HG02973 (cell line): ENCODE results near the gene OR13J1.
"Not testable (repeated sequence)": the region's sequence is repeated elsewhere in the genome, so short reads cannot be mapped to it uniquely, and the experiment has no call there.

Source experiments
- ATAC-seq: cut with Tn5 transposase; IDR thresholded peaks from one replicate; pipeline ENCODE4 v1.9.1; 2021; ENCODE audit warnings: moderate library complexity; ENCODE audit not compliant: unreplicated experiment

OR13J1 gene, protein sequence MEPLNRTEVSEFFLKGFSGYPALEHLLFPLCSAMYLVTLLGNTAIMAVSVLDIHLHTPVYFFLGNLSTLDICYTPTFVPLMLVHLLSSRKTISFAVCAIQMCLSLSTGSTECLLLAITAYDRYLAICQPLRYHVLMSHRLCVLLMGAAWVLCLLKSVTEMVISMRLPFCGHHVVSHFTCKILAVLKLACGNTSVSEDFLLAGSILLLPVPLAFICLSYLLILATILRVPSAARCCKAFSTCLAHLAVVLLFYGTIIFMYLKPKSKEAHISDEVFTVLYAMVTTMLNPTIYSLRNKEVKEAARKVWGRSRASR

DNA sequence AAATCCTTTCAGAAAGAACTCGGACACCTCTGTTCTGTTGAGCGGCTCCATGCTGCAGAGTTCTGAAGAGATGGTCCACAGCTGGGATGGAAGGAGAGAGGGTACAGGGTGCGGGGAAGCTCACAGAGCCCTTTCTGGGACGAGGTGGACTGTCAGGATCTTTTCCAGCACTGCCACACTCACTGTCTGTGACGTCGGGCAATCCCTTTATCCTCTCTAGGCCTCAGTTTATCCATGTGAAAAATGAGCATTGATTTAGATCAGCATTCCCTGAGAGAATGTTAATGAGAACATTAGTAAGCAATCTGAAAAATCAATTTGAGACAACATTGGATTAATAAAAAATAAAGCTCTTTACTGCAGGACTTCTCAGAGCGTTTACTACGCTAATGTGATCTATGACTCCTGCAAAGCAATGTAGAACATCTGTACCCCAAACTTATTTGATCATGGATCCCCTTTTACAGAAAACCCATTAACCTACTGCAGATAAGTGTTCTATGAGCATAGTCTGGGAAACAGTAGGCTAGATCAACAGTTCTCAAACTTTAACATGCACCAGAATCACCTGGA is at the start of gene OR13J1:
OR13J1 (minus strand) TSS at position 51 of the 573 bp plus-strand sequence; CDS start at position 51, 0 bp downstream.
- no peak for ATAC-seq

- no peak for ATAC-seq
Measured at GRCh38 chr9:35919212-35920008, 49.2 kb upstream of the OR13J1 start.

DNA sequence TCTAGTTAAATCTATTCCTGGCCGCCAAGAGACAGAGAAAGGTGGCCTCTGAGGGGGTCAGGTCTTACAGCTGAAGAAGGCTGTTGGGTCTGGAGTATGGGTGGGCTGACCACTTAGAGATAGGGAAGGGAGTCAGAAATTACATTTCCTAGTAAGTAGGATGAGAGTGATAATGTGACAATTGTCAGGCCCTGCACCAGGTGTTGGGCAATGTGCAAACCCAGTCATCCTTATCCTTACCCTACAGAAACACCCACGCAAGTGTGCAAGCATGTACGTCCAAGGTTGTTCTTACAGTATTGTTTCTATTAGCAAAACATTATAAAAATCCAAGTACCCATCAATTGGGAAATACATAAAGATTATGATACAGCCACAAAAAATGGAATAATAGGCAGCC is 48.6 kb upstream of the OR13J1 start:
- no peak for ATAC-seq

GRCh38 chr9:35917261-35917660 is 47.1 kb upstream of the OR13J1 start:
- ATAC-seq: no peak

DNA sequence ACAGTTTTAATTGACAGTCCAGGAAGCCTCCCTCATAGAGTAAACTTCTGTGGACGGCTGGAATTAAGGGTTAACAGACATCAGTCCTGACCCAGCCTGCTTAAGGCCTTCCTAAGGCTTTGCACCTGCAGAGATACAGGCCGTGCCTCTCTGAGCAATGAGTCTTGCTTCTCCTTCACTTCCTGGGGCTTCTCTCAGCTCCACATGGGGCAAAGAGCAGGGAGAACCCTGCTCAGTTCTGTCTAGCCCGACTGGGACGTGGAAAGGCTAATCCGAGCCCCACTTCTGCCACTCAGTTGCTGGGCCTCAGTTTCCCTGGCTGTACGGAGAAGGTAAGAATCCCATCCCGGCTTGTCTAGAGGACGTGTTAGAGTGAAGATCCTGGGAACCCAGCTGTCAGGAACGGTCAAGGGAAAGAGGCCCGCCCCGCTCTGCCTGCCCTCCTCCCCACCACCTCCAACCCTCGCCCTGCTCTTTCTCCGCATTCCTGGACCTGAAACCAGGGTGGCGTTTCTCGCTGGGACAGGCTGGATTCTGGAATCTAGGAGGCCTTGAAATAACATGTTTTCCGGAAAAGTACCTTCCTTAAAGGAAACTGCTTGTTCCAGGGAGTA is 45.6 kb upstream of the OR13J1 start:
- ATAC-seq: no peak

- no peak for ATAC-seq
Measured at GRCh38 chr9:35914301-35914807, 44.2 kb upstream of the OR13J1 start.

DNA sequence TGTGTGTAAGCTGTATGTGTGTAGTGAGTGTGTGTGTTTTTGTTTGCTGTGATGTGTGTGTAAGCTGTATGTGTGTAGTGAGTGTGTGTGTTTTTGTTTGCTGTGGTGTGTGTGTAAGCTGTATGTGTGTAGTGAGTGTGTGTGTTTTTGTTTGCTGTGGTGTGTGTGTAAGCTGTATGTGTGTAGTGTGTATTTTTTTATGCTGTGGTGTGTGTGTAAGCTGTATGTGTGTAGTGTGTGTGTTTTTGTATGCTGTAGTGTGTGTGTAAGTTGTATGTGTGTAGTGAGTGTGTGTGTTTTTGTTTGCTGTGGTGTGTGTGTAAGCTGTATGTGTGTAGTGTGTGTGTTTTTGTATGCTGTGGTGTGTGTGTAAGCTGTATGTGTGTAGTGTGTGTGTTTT is 43.2 kb upstream of the OR13J1 start:
- ATAC-seq: not testable (repeated sequence)

- ATAC-seq: no peak
Measured at GRCh38 chr9:35912791-35913400, 42.7 kb upstream of the OR13J1 start.

GRCh38 chr9:35911690-35912089 is 41.5 kb upstream of the OR13J1 start:
- ATAC-seq: no peak

DNA sequence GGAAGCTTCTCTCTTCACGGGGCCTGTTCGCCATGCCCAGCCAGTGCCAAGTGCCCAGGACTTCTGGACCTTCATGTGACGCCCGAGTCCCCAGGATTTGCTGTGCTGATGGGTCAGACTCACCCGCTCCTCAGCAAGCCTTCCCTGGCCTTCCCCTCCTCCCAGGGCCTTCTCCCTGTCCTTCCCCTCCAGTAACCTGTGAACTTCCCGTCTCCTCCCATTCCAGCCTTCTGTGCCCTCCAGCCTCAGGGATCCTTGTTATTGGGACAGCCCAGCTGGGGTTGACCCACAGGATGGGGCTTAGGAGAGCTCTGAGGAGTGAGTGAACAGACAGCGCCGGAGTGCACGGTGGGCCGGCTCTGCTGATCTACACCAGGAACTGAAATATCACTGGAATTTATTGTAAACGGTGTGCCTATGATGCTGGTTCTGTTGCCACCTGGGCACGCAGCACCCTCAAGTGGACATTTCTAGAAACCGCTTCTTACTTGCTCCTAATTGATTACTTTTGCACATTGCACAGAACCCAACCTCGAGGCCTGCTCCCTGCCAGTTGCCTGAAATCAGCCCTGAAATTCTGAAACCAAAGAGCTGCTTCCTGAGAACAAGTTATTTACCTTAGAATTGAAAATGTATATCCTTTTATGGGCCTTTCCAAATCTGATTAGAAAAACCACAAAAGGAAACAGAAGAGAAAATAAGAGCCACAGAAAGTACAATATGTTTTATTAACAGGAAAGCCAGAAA is 40.6 kb upstream of the OR13J1 start:
- no peak for ATAC-seq

GRCh38 chr9:35909687-35910612 is 39.7 kb upstream of the OR13J1 start:
- no peak for ATAC-seq

DNA sequence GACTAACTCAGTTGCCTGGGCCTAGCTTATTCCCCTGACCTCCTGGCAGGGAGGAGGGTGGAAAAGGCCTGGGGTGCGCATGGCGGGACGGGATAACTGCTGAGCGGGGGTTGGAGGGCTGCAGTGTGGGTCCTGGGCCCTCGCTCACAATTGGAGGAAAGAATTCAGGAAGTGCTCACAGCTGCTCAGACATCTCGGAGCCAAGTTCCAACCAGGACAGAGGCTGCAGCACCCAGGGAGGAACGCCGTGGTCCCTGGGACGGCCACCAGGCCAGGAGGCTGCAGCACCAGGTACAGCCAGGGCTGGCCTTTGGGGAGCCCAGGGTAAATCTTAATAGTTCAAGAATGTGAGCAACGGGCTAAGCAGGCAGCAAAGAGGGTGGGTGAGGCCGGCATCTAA is 39.1 kb upstream of the OR13J1 start, which contains the start of gene SPAAR:
SPAAR (plus strand) TSS at position 217 of the 400 bp plus-strand sequence. CDS start 974 bp downstream, outside the sequence.
- ATAC-seq: no peak

GRCh38 chr9:35908504-35909125 is 38.4 kb upstream of the OR13J1 start:
- ATAC-seq: no peak

DNA sequence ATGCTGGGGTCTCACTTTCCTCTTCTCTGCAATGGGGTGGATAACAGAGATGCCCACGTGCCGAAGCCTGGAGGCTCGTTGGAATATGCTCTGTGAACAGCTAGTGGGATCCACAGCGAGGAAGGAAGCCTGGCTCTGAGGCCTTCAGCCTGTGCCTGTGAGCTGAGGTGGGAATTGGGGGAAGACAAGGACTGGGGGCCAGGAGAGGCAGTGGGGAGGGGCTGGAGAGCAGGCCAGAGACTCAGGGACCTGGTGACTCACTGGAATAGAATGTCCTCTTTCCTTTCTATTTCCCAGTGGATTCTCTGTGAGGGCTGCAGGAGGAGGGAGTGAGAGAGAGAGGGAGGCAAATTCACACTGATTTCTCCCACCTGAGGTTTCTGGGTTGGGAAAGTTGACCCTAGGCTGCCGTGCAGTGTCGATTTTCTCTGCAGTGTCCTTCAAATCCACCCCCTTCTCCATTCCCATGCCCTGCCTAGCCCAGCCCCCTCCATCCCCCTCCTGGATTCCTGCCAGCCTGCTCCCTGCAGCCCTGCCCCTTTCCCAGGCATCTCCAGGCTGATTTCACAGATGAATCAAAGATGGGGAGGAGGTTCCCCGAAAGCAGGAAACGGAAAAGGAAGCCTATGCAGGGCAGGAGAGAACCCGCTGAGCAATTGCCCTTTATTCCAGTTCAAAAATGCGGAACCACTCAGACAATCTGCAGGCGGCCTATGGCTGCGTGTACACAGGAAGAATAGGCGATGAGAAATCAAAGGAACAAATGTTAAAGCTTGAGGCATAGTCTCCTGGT is 37.7 kb upstream of the OR13J1 start:
- no peak for ATAC-seq

DNA sequence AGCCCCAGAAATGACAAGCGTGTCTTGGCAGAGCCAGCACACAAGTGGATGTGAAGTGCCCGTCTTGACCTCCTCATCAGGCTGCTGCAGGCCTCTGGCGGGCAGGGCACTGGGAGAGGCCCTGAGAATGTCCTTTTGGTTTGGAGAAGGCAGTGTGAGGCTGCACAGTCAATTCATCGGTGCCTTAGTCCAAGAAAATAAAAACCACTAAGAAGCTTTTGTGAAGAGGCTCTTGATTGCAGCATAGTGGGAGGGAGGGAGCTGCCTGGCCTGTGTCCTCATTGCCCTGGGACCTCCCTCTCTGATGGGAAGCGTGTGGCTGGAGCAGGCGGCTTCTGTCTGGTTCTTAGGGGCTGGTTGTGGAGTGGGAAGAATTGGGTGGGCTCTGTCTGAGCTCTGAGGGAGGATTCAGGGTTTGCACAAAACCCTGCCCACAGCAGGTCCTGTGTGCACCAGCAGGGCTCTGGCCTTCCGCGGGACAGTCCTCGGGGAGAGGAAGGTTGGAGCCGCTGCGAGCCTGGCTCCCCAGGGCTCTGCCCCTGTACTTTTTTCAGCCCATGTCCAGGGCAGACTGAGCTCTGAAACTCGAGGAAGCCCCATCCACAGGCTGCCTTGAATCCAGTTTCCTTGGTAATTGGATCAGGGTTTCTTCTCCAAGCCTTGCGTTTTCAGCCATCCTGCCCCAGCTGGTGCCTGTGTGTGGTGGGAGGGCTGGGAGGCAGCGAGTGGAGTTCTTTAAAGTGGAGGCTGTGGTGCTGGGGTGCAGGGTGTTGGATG is 36.9 kb upstream of the OR13J1 start:
- no peak for ATAC-seq

DNA sequence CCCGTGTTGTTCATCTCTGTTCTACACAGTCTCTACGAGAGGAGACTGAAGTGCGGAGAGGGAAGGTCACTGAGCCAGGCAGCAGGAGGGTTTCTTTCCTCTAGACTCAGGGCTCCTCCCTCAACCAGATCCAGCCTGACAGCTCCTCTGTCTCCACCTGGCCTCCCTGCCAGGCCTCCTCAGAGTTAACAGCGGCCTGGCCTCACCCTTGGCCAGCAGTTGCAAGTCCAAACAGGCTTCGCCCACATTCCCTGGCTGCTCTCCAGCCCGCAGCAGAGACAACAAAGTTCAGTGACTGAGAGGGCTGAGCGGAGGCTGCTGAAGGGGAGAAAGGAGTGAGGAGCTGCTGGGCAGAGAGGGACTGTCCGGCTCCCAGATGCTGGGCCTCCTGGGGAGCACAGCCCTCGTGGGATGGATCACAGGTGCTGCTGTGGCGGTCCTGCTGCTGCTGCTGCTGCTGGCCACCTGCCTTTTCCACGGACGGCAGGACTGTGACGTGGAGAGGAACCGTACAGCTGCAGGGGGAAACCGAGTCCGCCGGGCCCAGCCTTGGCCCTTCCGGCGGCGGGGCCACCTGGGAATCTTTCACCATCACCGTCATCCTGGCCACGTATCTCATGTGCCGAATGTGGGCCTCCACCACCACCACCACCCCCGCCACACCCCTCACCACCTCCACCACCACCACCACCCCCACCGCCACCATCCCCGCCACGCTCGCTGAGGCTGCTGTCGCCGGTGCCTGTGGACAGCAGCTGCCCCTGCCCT is 35.9 kb upstream of the OR13J1 start, which contains the start of gene HRCT1:
HRCT1 (plus strand) TSS at position 291 of the 768 bp plus-strand sequence; CDS start at position 377, 86 bp downstream.
- ATAC-seq: no peak
